ENCODE data around the gene CNPPD1. TPM values are rescaled to one million over a fixed set of nuclear protein-coding genes. Genes with fewer than 3 reads are reported as not detected.

Gene CNPPD1
- total RNA-seq, 1 experiment from 2014 or later = 38.2 TPM

DNA sequence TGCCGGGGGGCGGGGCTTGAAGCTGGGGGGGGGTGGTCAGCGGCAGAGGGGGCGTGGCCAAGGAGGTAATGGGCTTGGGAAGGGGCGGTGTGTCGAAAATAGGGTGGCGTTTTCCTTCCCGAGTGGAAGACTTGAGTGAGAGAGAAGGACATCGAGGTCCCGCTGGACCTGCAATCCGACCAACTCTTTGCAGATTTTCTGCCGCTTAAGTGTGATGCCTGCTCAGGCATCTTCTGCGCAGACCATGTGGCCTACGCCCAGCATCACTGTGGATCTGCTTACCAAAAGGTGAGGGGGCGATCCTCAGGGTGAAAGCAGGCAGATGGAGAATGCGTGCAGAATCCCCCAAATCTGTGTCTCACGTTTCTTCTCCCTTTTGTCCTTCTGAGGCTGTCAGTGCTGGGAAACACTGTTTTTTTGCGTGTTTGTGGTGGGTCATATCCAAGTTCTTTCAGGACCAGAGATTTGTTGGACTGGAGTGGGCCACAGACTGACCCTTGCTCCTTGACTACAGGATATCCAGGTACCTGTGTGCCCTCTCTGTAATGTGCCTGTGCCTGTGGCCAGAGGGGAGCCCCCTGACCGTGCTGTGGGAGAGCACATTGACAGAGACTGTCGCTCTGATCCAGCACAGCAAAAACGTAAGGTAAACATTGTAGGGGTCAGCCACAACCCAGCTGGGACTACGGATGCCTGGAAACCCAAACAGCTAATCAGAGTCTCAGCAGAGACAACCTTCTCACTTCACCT, 30.6 kb upstream of the CNPPD1 start:
- intact Hi-C loops (cut with micrococcal nuclease) = loop anchor here (1.0 kb wide), 2 partner anchors 10 to 47 kb away; partner anchors contain the start of gene NHEJ1
- ATAC-seq (peak; percentile 26), DNase-seq (no peak)
- Histone ChIP-seq H3K9me3 (ENCODE audit: low read length) (no peaks in the 10 kb centered on the region), H2AFZ (ENCODE audit: low read length) (peak overlapping the region; percentile 61), H3K36me3 (ENCODE audit: low read depth, low read length) (no peaks in the 10 kb centered on the region; the same call in 1 of the 2 replicates), H3K79me2 (ENCODE audit: low read length) (peaks cover 5% of the 10 kb centered on the region; the same call in 1 of the 2 replicates), H3F3A (ENCODE audit: low read length, unreplicated experiment) (no peaks in the 10 kb centered on the region), H3K4me3 (ENCODE audit: low read length) (peak overlapping the region; percentile 66), H3K9me2 (replicated peaks; ENCODE audit: low read length) (no peaks in the 10 kb centered on the region), H3K4me1 (ENCODE audit: insufficient read depth, low read length) (peaks cover 20% of the 10 kb centered on the region), H3K4me2 (ENCODE audit: low read length) (peak overlapping the region; percentile 96), H3K27me3 (ENCODE audit: low read length) (no peaks in the 10 kb centered on the region), H4K20me1 (ENCODE audit: low read length) (no peaks in the 10 kb centered on the region), H3K27ac (ENCODE audit: low read length) (peak overlapping the region; percentile 69), H3K9ac (ENCODE audit: low read length) (peak overlapping the region; percentile 56)
- ChIA-PET POLR2A (ENCODE audit: unreplicated experiment) (interaction anchor here (0.7 kb wide), 1 partner anchor 12 kb away, joined by 3 read pairs; no protein-coding TSS in a partner anchor), CTCF (no interaction called here)
- BruUV-seq (replicated peaks) = TSS peak; percentile 76
- TF ChIP-seq EZH2phosphoT487 (IDR thresholded peaks at IDR 0.05; ENCODE audit: borderline replicate concordance, low read length) = no peak
- TF ChIP-seq, protein P1, sequence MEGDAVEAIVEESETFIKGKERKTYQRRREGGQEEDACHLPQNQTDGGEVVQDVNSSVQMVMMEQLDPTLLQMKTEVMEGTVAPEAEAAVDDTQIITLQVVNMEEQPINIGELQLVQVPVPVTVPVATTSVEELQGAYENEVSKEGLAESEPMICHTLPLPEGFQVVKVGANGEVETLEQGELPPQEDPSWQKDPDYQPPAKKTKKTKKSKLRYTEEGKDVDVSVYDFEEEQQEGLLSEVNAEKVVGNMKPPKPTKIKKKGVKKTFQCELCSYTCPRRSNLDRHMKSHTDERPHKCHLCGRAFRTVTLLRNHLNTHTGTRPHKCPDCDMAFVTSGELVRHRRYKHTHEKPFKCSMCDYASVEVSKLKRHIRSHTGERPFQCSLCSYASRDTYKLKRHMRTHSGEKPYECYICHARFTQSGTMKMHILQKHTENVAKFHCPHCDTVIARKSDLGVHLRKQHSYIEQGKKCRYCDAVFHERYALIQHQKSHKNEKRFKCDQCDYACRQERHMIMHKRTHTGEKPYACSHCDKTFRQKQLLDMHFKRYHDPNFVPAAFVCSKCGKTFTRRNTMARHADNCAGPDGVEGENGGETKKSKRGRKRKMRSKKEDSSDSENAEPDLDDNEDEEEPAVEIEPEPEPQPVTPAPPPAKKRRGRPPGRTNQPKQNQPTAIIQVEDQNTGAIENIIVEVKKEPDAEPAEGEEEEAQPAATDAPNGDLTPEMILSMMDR (conservative IDR thresholded peaks at IDR 0.05; ENCODE audit: low read depth, low read length) = no peak
- no peak for TF ChIP-seq EZH2 (IDR thresholded peaks at IDR 0.05; ENCODE audit: low read length, unreplicated experiment)

DNA sequence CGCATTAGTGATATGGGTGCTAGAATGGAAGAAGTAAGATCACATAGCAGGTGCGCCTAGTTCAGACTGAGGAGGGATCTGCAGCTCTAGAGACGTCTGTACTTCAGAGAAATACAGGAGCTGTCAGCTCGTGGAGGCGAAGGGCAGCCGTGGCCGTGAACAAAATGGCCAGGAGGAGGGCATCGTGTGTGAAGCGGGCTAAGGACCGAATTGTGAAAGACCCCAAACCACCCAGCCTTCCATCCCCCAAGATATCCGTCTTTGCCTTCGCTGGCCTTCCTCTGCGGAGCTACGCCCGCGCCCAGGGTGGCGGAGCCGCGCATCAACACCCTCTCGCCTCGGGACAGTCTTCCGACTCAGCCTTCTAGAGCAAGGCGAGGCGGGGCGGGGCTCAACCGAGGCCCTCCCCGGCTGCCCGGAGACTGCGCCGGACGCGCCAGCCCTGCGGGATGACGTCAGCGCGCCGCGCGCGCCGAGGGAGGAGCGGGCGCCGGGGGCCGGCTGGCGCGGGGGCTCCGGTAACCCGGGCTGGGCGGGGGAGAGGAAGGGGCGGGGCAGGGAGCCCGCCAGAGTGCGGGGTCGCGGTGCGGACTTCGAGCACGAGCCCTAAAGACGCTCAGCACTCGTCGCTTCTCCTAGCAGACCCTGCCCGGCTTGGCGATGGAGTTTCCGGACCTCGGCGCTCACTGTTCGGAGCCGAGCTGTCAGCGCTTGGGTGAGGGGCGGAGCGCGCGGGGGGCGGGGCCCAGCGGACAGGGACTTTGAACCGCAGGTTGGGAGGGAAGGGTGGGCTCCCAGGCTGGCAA, 29.8 kb upstream of the CNPPD1 start, which contains the start of gene ZFAND2B:
TSS of gene ZFAND2B (plus strand) at position 455 of the 806 bp plus-strand sequence. CDS start at position 661, 206 bp downstream.
- H3F3A ChIP-seq (ENCODE audit: low read length, unreplicated experiment) = no peaks in the 10 kb centered on the region
- H3K4me2 ChIP-seq (ENCODE audit: low read length) = peak within 1 kb of the TSS; percentile 96
- H3K9me2 ChIP-seq (replicated peaks; ENCODE audit: low read length) = no peaks in the 10 kb centered on the region
- H3K79me2 ChIP-seq (ENCODE audit: low read length) = peaks cover 5% of the 10 kb centered on the region; the same call in 1 of the 2 replicates
- peak; percentile 97 for DNase-seq
- peak within 1 kb of the TSS; percentile 69 for H3K27ac ChIP-seq (ENCODE audit: low read length)
- H2AFZ ChIP-seq (ENCODE audit: low read length) = peak within 1 kb of the TSS; percentile 66
- H3K36me3 ChIP-seq (ENCODE audit: low read depth, low read length) = no peaks in the 10 kb centered on the region; the same call in 1 of the 2 replicates
- POLR2A ChIA-PET (ENCODE audit: unreplicated experiment) = interaction anchor here (0.6 to 1.1 kb wide), 5 partner anchors 11 to 68 kb away, joined by 3 to 4 read pairs (median 3); partner anchors contain the start of genes ANKZF1, ATG9A and TUBA4A
- CTCF ChIA-PET = interaction anchor here (0.6 to 0.8 kb wide), 2 partner anchors 23 to 89 kb away, joined by 3 to 6 read pairs; partner anchors contain the start of genes ANKZF1 and ATG9A
- no peaks in the 10 kb centered on the region for H3K27me3 ChIP-seq (ENCODE audit: low read length)
- H3K4me1 ChIP-seq (ENCODE audit: insufficient read depth, low read length) = peaks cover 20% of the 10 kb centered on the region
- H3K4me3 ChIP-seq (ENCODE audit: low read length) = peak within 1 kb of the TSS; percentile 66
- H4K20me1 ChIP-seq (ENCODE audit: low read length) = no peaks in the 10 kb centered on the region
- no peaks in the 10 kb centered on the region for H3K9me3 ChIP-seq (ENCODE audit: low read length)
- peak within 1 kb of the TSS; percentile 56 for H3K9ac ChIP-seq (ENCODE audit: low read length)
- no TSS peak for BruUV-seq (replicated peaks)
- ATAC-seq = peak; percentile 93
- intact Hi-C loops (cut with micrococcal nuclease) = loop anchor here (1.0 kb wide), 3 partner anchors 11 to 46 kb away; partner anchors contain the start of gene NHEJ1
- TF ChIP-seq EZH2phosphoT487 (IDR thresholded peaks at IDR 0.05; ENCODE audit: borderline replicate concordance, low read length) (no peak), EZH2 (IDR thresholded peaks at IDR 0.05; ENCODE audit: low read length, unreplicated experiment) (no peak)
- TF ChIP-seq, protein P1 (conservative IDR thresholded peaks at IDR 0.05; ENCODE audit: low read depth, low read length) = no peak
